ENCODE measurements around the gene SYNE1.

GRCh38 chr6:152232501-152233151 is 404.5 kb downstream of the SYNE1 start:
- TF ChIP-seq EP300 (IDR thresholded peaks at IDR 0.05): no peak
- TF ChIP-seq CTCF (IDR thresholded peaks at IDR 0.05): no peak

Data from sigmoid colon (tissue), 4 donors.